Measurements from ENCODE around the gene ASCC3. TPM values are rescaled to one million over a fixed set of nuclear protein-coding genes. Genes with fewer than 3 reads are reported as not detected.
"Not testable (repeated sequence)": the region's sequence is repeated elsewhere in the genome, so short reads cannot be mapped to it uniquely, and the experiment has no call there.

ASCC3 gene
- total RNA-seq, 4 donors from 2014 or later = 12.0 to 17.7 (median 14.7) TPM

DNA sequence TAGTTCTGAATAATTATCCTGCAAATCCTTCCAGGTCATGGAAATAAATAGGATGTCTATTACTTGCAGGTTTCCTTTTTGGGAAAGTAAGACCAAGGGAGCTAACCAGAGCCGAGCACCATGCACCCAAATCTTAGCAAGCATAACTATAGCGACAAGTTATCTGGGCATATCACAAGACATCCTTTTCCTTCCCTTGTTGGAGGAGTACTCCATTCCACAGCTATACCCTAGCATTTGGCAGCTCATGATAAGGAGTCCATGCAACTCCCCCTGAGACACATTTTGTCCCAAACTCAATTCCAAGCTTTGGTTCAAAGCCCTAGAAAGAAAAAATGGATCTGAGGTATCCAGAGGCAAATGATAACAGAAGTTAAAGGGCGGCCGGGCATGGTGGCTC lies 16.5 kb upstream of the ASCC3 start:
- H3K9me3 ChIP-seq = no peaks in the 10 kb centered on the region
- intact Hi-C loops (cut with DNase I; ENCODE audit: low total_unique reads) = no loop called here
- no peak overlapping the region for H3K4me3 ChIP-seq
- DNase-seq (no peak), ATAC-seq (no peak)
- H3K36me3 ChIP-seq = no peaks in the 10 kb centered on the region
- H3K4me1 ChIP-seq = no peaks in the 10 kb centered on the region
- in situ Hi-C loops (cut with MboI; ENCODE audit: low sequenced_read_pairs in 4 of 4) = no loop called here
- no peaks in the 10 kb centered on the region for H3K27me3 ChIP-seq
- no peak overlapping the region for H3K27ac ChIP-seq
- no peak for TF ChIP-seq POLR2A (IDR thresholded peaks at IDR 0.05)
- TF ChIP-seq, protein P1, sequence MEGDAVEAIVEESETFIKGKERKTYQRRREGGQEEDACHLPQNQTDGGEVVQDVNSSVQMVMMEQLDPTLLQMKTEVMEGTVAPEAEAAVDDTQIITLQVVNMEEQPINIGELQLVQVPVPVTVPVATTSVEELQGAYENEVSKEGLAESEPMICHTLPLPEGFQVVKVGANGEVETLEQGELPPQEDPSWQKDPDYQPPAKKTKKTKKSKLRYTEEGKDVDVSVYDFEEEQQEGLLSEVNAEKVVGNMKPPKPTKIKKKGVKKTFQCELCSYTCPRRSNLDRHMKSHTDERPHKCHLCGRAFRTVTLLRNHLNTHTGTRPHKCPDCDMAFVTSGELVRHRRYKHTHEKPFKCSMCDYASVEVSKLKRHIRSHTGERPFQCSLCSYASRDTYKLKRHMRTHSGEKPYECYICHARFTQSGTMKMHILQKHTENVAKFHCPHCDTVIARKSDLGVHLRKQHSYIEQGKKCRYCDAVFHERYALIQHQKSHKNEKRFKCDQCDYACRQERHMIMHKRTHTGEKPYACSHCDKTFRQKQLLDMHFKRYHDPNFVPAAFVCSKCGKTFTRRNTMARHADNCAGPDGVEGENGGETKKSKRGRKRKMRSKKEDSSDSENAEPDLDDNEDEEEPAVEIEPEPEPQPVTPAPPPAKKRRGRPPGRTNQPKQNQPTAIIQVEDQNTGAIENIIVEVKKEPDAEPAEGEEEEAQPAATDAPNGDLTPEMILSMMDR (IDR thresholded peaks at IDR 0.05 in 4 of 5, conservative IDR thresholded peaks at IDR 0.05 in 1 of 5) = no peak

DNA sequence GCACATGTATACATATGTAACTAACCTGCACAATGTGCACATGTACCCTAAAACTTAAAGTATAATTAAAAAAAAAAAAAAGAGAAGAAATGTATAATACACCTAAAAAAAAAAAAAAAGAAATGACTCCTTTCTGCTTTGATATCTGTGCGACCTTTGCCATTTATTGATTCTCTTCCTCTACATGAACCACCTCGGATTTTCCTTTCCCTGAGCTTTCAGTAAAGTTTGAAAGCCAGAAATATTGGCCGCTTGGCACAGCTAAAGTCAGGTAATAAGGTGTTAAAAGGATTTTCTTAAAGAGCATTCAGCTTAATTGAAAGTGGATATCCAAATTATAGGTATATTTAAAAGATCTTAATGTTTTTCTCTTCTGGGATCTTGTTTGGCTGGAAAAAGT lies 12.6 kb upstream of the ASCC3 start:
- Histone ChIP-seq H3K27ac (no peak overlapping the region), H3K4me3 (no peak overlapping the region), H3K36me3 (no peaks in the 10 kb centered on the region), H3K4me1 (no peaks in the 10 kb centered on the region), H3K27me3 (no peaks in the 10 kb centered on the region), H3K9me3 (no peaks in the 10 kb centered on the region)
- intact Hi-C loops (cut with DNase I; ENCODE audit: low total_unique reads) (no loop called here), in situ Hi-C loops (cut with MboI; ENCODE audit: low sequenced_read_pairs in 4 of 4) (no loop called here)
- DNase-seq (no peak), ATAC-seq (no peak)
- no peak for TF ChIP-seq POLR2A (IDR thresholded peaks at IDR 0.05)
- TF ChIP-seq, protein P1 (IDR thresholded peaks at IDR 0.05 in 4 of 5, conservative IDR thresholded peaks at IDR 0.05 in 1 of 5) = no peak

DNA sequence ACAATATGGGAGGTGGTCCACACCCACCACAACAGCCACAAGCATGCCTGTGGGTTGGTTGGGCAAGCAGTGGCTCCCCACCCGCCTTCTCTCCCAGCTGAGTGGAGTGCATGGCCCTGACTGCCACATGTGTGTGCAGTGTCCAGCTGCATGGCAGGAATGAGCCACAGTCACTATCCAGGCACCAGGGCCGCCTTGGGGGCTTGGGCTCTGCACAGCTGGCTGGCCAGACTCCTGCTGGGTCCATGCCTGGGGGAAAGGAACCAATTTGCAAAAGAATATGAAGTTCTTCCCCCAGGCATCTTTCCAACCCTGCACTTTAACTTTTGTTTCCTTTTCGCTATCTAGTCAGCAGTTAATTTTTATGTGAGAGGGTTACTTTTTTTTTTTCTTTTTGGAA lies 11.6 kb upstream of the ASCC3 start:
- no peak overlapping the region for H3K4me3 ChIP-seq

DNA sequence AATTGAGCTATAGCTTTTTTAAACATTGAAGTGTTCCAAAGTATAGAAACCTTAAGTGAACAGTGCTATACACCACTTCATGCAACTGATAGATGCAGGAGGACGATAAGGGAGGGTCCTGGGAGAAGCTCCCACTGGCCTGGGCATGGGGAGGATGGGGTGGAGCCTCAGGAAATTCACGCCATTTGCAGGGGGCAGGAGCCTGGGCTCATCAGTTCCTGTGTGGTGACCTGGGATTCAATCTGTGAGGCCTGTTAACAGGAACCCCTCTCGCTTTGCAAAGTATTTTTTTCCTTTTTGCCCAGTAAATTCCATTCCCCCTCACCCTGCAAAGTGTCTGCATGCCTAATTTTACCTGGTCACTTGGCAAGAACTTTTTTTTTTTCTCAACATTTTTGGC lies 11.0 kb upstream of the ASCC3 start:
- in situ Hi-C loops (cut with MboI; ENCODE audit: low sequenced_read_pairs in 4 of 4) (no loop called here), intact Hi-C loops (cut with DNase I; ENCODE audit: low total_unique reads) (no loop called here)
- no peaks in the 10 kb centered on the region for H3K27me3 ChIP-seq
- no peaks in the 10 kb centered on the region for H3K36me3 ChIP-seq
- no peaks in the 10 kb centered on the region for H3K9me3 ChIP-seq
- no peak for DNase-seq
- H3K4me3 ChIP-seq = no peak overlapping the region
- no peaks in the 10 kb centered on the region for H3K4me1 ChIP-seq
- no peak for ATAC-seq
- TF ChIP-seq, protein P1 (IDR thresholded peaks at IDR 0.05 in 4 of 5, conservative IDR thresholded peaks at IDR 0.05 in 1 of 5) = no peak
- TF ChIP-seq POLR2A (IDR thresholded peaks at IDR 0.05) = no peak
- H3K27ac ChIP-seq = no peak overlapping the region

More for the DNA sequence above, 11.6 kb upstream of the ASCC3 start:
- Histone ChIP-seq H3K9me3 (no peaks in the 10 kb centered on the region), H3K4me1 (no peaks in the 10 kb centered on the region), H3K36me3 (no peaks in the 10 kb centered on the region), H3K27me3 (no peaks in the 10 kb centered on the region), H3K27ac (no peak overlapping the region)
- TF ChIP-seq, protein P1 (IDR thresholded peaks at IDR 0.05 in 4 of 5, conservative IDR thresholded peaks at IDR 0.05 in 1 of 5) = no peak
- no peak for TF ChIP-seq POLR2A (IDR thresholded peaks at IDR 0.05)
- in situ Hi-C loops (cut with MboI; ENCODE audit: low sequenced_read_pairs in 4 of 4) = no loop called here
- ATAC-seq = no peak
- intact Hi-C loops (cut with DNase I; ENCODE audit: low total_unique reads) = no loop called here
- no peak for DNase-seq

DNA sequence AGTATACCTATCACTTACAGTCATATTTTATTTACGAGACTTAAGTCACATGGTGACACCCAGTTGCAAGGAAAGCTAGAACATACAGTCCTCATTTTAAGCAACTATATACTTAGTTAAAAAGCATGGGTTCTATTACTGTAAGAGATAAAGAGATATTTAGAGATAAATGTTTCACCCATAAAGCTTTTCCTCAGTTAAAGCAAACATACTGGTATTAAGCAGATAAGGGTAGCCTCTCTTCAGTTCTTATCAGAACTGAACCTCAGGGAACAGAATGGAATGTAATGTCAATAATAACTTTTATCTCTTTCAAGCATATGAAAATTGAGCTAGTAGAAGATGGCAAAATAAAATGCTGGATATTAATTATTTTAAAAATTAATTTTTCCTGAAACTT lies 9.9 kb upstream of the ASCC3 start:
- Histone ChIP-seq H3K27ac (no peak overlapping the region), H3K36me3 (no peaks in the 10 kb centered on the region), H3K4me1 (no peaks in the 10 kb centered on the region), H3K27me3 (no peaks in the 10 kb centered on the region), H3K4me3 (no peak overlapping the region), H3K9me3 (no peaks in the 10 kb centered on the region)
- no peak for TF ChIP-seq POLR2A (IDR thresholded peaks at IDR 0.05)
- intact Hi-C loops (cut with DNase I; ENCODE audit: low total_unique reads) = no loop called here
- ATAC-seq = no peak
- no peak for DNase-seq
- in situ Hi-C loops (cut with MboI; ENCODE audit: low sequenced_read_pairs in 4 of 4) = no loop called here

DNA sequence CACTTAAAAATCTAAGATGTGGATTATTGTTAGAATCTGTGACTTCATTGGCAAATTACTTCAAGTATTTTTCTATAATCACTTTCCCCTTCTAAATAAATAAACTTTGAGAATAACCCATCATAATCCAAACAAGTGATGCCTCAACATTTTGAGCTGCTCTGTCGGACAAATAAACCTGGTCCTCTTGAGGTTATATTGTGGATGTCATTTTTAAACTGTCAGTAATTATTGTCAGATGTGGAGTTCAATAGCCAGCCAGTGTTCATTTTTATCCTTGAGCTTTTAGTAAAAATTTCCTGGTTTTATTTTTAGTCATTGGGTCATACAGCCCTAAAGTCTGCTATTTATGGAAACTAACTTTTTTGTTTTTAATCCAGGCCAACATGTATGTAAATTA lies 9.5 kb upstream of the ASCC3 start:
- ATAC-seq; H3K27me3 ChIP-seq; H3K9me3 ChIP-seq; in situ Hi-C loops (cut with MboI; ENCODE audit: low sequenced_read_pairs in 4 of 4); H3K36me3 ChIP-seq; DNase-seq; H3K4me3 ChIP-seq; H3K27ac ChIP-seq; intact Hi-C loops (cut with DNase I; ENCODE audit: low total_unique reads); H3K4me1 ChIP-seq: not testable (repeated sequence)

Data from gastrocnemius medialis (tissue), 4 donors.